OCI-LY3 (cell line): ENCODE measurements around the gene MUTYH.

ENCODE experiments used
- H2AFZ ChIP-seq: fragments of 200-600, 300-600 bp; shearing (Covaris generic); 2 replicates; pipeline ENCODE4 v1.6.0; 2014; ENCODE audit warnings: antibody characterized with exemption, low read depth, low read length
- H3K27ac ChIP-seq: fragments of 200-600, 300-600 bp; sonication (generic); 2 replicates; pipeline ENCODE4 v1.5.1; 2014; ENCODE audit warnings: mild to moderate bottlenecking, low read length, moderate library complexity, mixed read lengths
- H3K27me3 ChIP-seq: fragments of 200-600, 300-600 bp; sonication (generic); 2 replicates; pipeline ENCODE4 v1.6.1; 2014; ENCODE audit warnings: low read depth, low read length, mixed read lengths
- H3K36me3 ChIP-seq: fragments of 200-600, 300-600 bp; sonication (generic); replicated peaks from 2 replicates; pipeline ENCODE3; 2014; ENCODE audit warnings: low read depth, low read length, mixed read lengths
- H3K4me1 ChIP-seq: fragments of 300-600, 200-600 bp; sonication (generic); 2 replicates; pipeline ENCODE4 v1.6.1; 2014; ENCODE audit warnings: low read length, mixed read lengths
- H3K4me2 ChIP-seq: fragments of 200-600, 300-600 bp; sonication (generic); 2 replicates; pipeline ENCODE4 v1.6.1; 2014; ENCODE audit warnings: low read length, mixed read lengths
- H3K4me3 ChIP-seq: fragments of 300-600, 200-600 bp; sonication (generic); 2 replicates; pipeline ENCODE4 v1.5.1; 2014; ENCODE audit warnings: antibody characterized with exemption, mild to moderate bottlenecking, low read length, moderate library complexity
- H3K79me2 ChIP-seq: fragments of 300-600, 200-600 bp; shearing (Covaris generic); 2 replicates; pipeline ENCODE4 v1.6.1; 2014; ENCODE audit warnings: mild to moderate bottlenecking, low read length, mixed read lengths
- H3K9ac ChIP-seq: fragments of 300-600, 200-600 bp; shearing (Covaris generic); 2 replicates; pipeline ENCODE4 v1.6.0; 2014; ENCODE audit warnings: mild to moderate bottlenecking, low read length, moderate library complexity
- H3K9me3 ChIP-seq: fragments of 200-600, 300-600 bp; shearing (Covaris generic); 2 replicates; pipeline ENCODE4 v1.6.1; 2014; ENCODE audit warnings: low read length, mixed read lengths; ENCODE audit not compliant: insufficient read depth
- H4K20me1 ChIP-seq: fragments of 200-600, 300-600 bp; sonication (generic); 2 replicates; pipeline ENCODE4 v1.6.1; 2016; ENCODE audit warnings: low read length, mixed read lengths; ENCODE audit not compliant: insufficient read depth
- CTCF ChIP-seq: fragments of 200-600, 300-600 bp; sonication (generic); IDR thresholded peaks from 2 replicates; pipeline ENCODE4 v1.5.1; 2014; ENCODE audit warnings: antibody characterized with exemption, low read length, low read depth
- EZH2phosphoT487 ChIP-seq: fragments of 200-600 bp; shearing (Covaris generic); IDR thresholded peaks from 2 replicates; pipeline ENCODE4 v1.6.1; 2018; ENCODE audit warnings: antibody characterized with exemption, mixed run types, low read depth

MUTYH gene

GRCh38 chr1:45282351-45282750 lies 57.9 kb downstream of the MUTYH start:
- TF ChIP-seq EZH2phosphoT487: no peak
- TF ChIP-seq CTCF: no peak
- H3K4me1 ChIP-seq: no peaks in the 10 kb centered on the region
- H3K9me3 ChIP-seq: no peaks in the 10 kb centered on the region
- no peak overlapping the region for H3K4me3 ChIP-seq
- H3K4me2 ChIP-seq: no peak overlapping the region
- H2AFZ ChIP-seq: no peak overlapping the region
- no peaks in the 10 kb centered on the region for H3K36me3 ChIP-seq
- no peaks in the 10 kb centered on the region for H3K79me2 ChIP-seq
- no peak overlapping the region for H3K27ac ChIP-seq
- H3K9ac ChIP-seq: no peak overlapping the region
- H3K27me3 ChIP-seq: no peaks in the 10 kb centered on the region
- no peaks in the 10 kb centered on the region for H4K20me1 ChIP-seq
